HG02870 (cell line): Measurements from ENCODE around the gene ARL14.

Experiments
- ATAC-seq: cut with Tn5 transposase; IDR thresholded peaks from one replicate; pipeline ENCODE4 v1.9.1; 2021; ENCODE audit warnings: mild to moderate bottlenecking, moderate library complexity; ENCODE audit not compliant: unreplicated experiment

ARL14 gene

GRCh38 chr3:160676547-160677303 is at the start of gene ARL14:
Gene ARL14 (plus strand): TSS chr3:160677160. CDS start chr3:160677347, 187 bp downstream.
- ATAC-seq: no peak

- no peak for ATAC-seq
These were observed 47.5 kb upstream of the ARL14 start for GRCh38 chr3:160629491-160629890.

GRCh38 chr3:160633361-160634083 is 43.4 kb upstream of the ARL14 start:
- no peak for ATAC-seq

- ATAC-seq: no peak
These were observed 41.7 kb upstream of the ARL14 start for GRCh38 chr3:160635213-160635612.

GRCh38 chr3:160637086-160637485 is 39.9 kb upstream of the ARL14 start:
- ATAC-seq: no peak

GRCh38 chr3:160638184-160638583 is 38.8 kb upstream of the ARL14 start:
- ATAC-seq: no peak

GRCh38 chr3:160641665-160642309 is 35.2 kb upstream of the ARL14 start:
- no peak for ATAC-seq

GRCh38 chr3:160643994-160644393 is 33.0 kb upstream of the ARL14 start:
- ATAC-seq: no peak

GRCh38 chr3:160644491-160644890 is 32.5 kb upstream of the ARL14 start:
- no peak for ATAC-seq

- ATAC-seq: no peak
These were observed 28.3 kb upstream of the ARL14 start for GRCh38 chr3:160648701-160649100.

- no peak for ATAC-seq
These were observed 27.4 kb upstream of the ARL14 start for GRCh38 chr3:160649596-160649995.

GRCh38 chr3:160653512-160653911 is 23.4 kb upstream of the ARL14 start:
- no peak for ATAC-seq

GRCh38 chr3:160660902-160661301 is 16.1 kb upstream of the ARL14 start:
- no peak for ATAC-seq

- ATAC-seq: no peak
These were observed 15.3 kb upstream of the ARL14 start for GRCh38 chr3:160661660-160662059.

GRCh38 chr3:160665231-160665630 is 11.7 kb upstream of the ARL14 start:
- no peak for ATAC-seq

- peak; percentile 88 for ATAC-seq
These were observed 11.0 kb upstream of the ARL14 start for GRCh38 chr3:160665784-160666526.

- no peak for ATAC-seq
These were observed 9.5 kb upstream of the ARL14 start for GRCh38 chr3:160667452-160667851.

GRCh38 chr3:160668454-160668853 is 8.5 kb upstream of the ARL14 start:
- no peak for ATAC-seq

GRCh38 chr3:160671231-160671630 is 5.7 kb upstream of the ARL14 start:
- peak; percentile 87 for ATAC-seq

GRCh38 chr3:160671995-160672394 is 5.0 kb upstream of the ARL14 start:
- no peak for ATAC-seq

- ATAC-seq: no peak
These were observed 3.8 kb upstream of the ARL14 start for GRCh38 chr3:160673188-160673587.
